GM18868 (cell line): ENCODE data around the gene RPL27A.
"Not testable (repeated sequence)": the region's sequence is repeated elsewhere in the genome, so short reads cannot be mapped to it uniquely, and the experiment has no call there.

Experiments
- ATAC-seq: cut with Tn5 transposase; IDR thresholded peaks from one replicate; pipeline ENCODE4 v1.9.1; 2021; ENCODE audit warnings: mild to moderate bottlenecking, moderate library complexity; ENCODE audit not compliant: unreplicated experiment

The RPL27A gene

GRCh38 chr11:8682303-8683114 is at the start of gene RPL27A, which contains the start of gene TRIM66:
RPL27A (plus strand) TSS chr11:8682792; CDS start chr11:8682814, 22 bp downstream.
TRIM66 (minus strand) TSS chr11:8682665; CDS start chr11:8672274, 10,391 bp downstream.
- peak; percentile 94 for ATAC-seq

- no peak for ATAC-seq
These were observed 48.1 kb upstream of the RPL27A start for GRCh38 chr11:8634498-8634897.

- no peak for ATAC-seq
These were observed 46.5 kb upstream of the RPL27A start for GRCh38 chr11:8636127-8636526.

GRCh38 chr11:8638300-8638699 is 44.3 kb upstream of the RPL27A start:
- no peak for ATAC-seq

- ATAC-seq: no peak
These were observed 42.9 kb upstream of the RPL27A start for GRCh38 chr11:8639655-8640054.

- no peak for ATAC-seq
These were observed 42.2 kb upstream of the RPL27A start for GRCh38 chr11:8640267-8640906.

GRCh38 chr11:8641332-8641731 is 41.3 kb upstream of the RPL27A start:
- no peak for ATAC-seq

- no peak for ATAC-seq
These were observed 40.3 kb upstream of the RPL27A start for GRCh38 chr11:8642196-8642841.

GRCh38 chr11:8646873-8647272 is 35.7 kb upstream of the RPL27A start:
- no peak for ATAC-seq

GRCh38 chr11:8649361-8649760 is 33.2 kb upstream of the RPL27A start:
- ATAC-seq: no peak

GRCh38 chr11:8650401-8650990 is 32.1 kb upstream of the RPL27A start:
- no peak for ATAC-seq

GRCh38 chr11:8652140-8652539 is 30.5 kb upstream of the RPL27A start:
- no peak for ATAC-seq

- ATAC-seq: no peak
These were observed 28.1 kb upstream of the RPL27A start for GRCh38 chr11:8654503-8654902.

GRCh38 chr11:8656291-8656690 is 26.3 kb upstream of the RPL27A start:
- no peak for ATAC-seq

GRCh38 chr11:8658321-8659057 is 24.1 kb upstream of the RPL27A start:
- ATAC-seq: no peak

- ATAC-seq: no peak
These were observed 21.4 kb upstream of the RPL27A start for GRCh38 chr11:8661001-8661795.

GRCh38 chr11:8665222-8665621 is 17.4 kb upstream of the RPL27A start:
- ATAC-seq: no peak

GRCh38 chr11:8670081-8670480 is 12.5 kb upstream of the RPL27A start:
- ATAC-seq: not testable (repeated sequence)

- no peak for ATAC-seq
These were observed 11.4 kb upstream of the RPL27A start for GRCh38 chr11:8671193-8671612.

- no peak for ATAC-seq
These were observed 10.9 kb upstream of the RPL27A start for GRCh38 chr11:8671651-8672062.
